HG03175 (cell line): ENCODE data around the gene ADAMTSL5.
"Not testable (repeated sequence)": the region's sequence is repeated elsewhere in the genome, so short reads cannot be mapped to it uniquely, and the experiment has no call there.

Experiments
- ATAC-seq: cut with Tn5 transposase; IDR thresholded peaks from one replicate; pipeline ENCODE4 v1.9.1; 2021; ENCODE audit warnings: mild to moderate bottlenecking, moderate library complexity; ENCODE audit not compliant: unreplicated experiment

ADAMTSL5 gene

GRCh38 chr19:1514295-1514661 is 1.5 kb upstream of the ADAMTSL5 start:
- ATAC-seq: no peak

DNA sequence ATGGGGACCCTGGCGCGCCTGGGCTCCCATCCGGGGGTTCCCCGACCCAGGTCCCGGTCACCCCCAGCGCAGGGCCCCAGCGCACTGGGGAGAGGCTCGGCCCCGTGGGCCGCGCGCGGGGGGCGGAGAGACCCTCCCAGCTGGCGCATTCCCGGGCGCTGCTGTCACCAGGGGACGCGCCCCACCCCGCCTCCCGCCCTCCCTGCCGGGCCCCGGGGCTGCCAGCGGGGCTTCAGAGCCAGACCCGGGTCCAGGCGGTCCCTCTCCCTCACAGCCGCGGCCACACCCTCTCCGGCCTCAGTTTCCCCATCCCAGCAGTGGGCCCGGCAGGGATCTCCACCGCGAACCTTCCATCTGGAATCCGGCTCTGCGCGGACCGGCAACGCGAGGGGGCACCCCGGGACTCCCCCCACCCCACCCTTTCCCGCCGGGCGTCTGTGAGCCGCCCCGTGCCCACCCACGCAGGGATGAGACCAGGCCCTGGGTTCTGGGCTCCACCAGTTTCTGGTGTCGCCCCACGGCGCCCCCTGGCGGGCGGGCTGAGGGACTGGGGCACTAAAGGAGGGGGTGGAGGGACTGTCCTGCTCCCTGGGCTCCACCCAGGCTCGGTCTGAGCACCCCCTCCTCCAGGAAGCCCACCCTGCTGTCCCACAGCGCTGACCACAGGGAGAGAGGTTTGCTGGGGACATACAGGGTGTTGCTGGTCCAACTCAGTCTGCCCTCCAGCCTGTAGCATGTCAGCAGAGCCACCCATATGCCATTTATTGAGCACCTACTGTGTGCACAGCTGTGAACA is 878 bp upstream of the ADAMTSL5 start:
- ATAC-seq: no peak

- ATAC-seq: no peak
Observed at GRCh38 chr19:1511318-1512317, 1.2 kb downstream of the ADAMTSL5 start.

GRCh38 chr19:1510807-1511206 is 2.0 kb downstream of the ADAMTSL5 start:
- no peak for ATAC-seq

GRCh38 chr19:1510442-1510806 is 2.4 kb downstream of the ADAMTSL5 start:
- ATAC-seq: no peak

DNA sequence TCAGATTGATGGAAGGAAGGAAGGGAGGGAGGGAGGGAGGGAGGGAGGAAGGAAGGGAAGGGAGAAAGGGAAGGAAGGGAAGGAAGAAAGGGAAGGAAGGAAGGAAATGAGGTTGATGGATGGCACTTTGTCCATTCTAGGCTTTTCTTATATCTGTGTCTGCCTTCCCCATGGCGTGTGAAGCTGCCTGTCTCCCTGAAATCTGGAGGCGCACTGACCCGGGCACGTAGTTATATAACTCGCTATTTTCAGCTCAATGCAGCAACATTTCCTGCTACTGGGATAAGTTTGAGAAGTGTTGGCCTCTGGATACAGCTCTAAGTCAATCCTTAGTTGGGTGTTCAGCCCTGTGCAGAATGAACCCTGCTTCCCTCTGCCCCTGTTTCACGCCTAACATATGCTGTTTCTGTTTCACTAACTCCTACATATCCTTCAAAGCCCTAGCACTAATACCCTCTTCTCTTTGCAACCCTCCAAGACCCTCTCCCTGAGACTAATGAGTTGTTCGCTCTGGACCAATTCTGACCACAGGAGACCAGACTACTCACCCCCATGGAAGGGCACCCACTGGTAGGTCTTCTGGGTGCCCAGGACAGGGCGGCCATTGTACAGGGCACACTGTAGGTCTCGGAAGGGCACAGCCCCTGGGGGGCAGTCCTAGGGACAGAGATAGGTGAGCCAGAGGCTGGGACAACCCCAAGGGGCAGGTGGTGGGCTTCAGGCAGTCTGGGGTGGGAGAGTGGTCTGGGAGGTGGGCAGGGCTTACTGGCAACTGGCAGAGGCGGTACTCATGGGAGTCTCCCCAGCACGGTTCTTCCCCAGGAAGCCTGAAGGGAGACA is 3.0 kb downstream of the ADAMTSL5 start:
- ATAC-seq: no peak

DNA sequence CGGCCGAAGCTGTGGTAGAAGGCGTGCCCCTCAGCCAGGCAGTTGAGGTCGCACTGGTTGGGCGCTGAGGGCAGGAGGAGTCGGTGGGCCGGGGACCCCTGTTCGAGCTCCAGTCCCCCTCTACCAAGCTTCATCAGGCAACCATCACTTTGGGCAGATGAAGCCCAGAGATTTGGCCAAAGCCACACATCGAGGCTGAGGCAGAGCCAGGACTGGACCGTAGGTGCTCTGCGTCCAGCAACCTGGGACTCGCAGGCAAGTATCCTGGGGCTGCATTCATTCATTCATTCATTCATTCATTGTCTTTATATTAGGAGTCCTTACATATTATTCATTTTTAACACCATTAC is 4.3 kb downstream of the ADAMTSL5 start:
- ATAC-seq: no peak

DNA sequence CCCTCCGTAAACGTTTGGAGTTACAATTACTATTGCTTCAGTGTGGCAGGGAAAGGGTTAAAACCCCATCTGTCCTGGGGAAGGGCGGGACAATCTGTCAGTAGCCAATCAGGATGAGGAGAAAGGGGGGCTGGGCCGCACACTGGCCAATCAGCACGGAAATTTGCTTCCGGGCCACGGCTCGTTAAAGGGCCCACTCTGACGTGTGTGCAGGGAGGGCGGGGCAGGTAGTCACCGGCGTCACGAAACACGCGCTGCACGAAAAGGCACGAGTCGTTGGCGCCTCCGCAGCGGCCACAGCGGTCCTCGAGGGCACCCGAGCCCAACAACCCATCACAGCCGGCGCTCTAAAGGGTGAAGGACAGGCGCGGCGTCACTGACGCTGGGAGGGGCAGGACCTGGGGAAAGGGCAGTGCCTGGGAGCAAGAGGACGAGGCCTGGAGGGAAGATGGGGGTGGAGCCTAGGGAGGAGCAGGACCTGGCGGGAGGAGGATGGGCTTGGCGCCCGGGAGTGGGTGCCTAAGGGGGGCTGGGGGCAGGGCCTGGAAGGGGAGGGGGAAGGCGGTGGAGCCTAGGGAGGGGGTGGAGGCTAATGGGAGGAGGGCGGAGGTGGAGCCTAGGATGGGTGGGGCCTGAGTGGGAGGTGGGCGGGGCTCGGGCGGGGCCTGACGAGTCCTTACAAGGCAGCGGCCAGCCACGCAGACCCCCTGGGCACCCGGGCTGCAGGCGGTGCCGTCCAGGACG is 4.9 kb downstream of the ADAMTSL5 start:
- peak; percentile 59 for ATAC-seq

DNA sequence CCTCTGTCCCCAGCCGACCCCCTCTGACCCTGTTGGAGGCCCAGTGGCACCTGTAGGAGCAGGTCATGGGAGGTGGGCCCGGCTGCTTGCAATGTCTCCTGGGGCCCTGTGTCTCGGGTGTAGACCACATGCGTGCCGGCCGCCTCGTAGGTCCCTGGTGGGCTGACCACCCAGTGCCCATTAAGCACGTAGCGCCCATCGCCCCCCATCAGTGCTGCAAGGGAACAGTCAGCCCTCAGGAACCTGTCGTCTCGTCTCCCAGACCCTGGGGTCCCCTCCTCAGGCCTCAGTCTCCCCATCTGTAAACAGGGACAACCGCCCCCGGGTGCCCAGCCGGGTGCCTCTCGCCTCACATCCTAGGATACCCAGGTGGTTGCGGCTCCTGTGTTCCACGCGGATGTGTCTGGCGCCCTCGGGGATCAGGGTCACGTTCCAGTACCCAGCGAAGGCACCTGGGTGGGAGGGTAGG is 5.6 kb downstream of the ADAMTSL5 start:
- ATAC-seq: no peak

- no peak for ATAC-seq
Observed at GRCh38 chr19:1505991-1506881, 6.6 kb downstream of the ADAMTSL5 start.

GRCh38 chr19:1505012-1505411 is 7.8 kb downstream of the ADAMTSL5 start:
- ATAC-seq: no peak

DNA sequence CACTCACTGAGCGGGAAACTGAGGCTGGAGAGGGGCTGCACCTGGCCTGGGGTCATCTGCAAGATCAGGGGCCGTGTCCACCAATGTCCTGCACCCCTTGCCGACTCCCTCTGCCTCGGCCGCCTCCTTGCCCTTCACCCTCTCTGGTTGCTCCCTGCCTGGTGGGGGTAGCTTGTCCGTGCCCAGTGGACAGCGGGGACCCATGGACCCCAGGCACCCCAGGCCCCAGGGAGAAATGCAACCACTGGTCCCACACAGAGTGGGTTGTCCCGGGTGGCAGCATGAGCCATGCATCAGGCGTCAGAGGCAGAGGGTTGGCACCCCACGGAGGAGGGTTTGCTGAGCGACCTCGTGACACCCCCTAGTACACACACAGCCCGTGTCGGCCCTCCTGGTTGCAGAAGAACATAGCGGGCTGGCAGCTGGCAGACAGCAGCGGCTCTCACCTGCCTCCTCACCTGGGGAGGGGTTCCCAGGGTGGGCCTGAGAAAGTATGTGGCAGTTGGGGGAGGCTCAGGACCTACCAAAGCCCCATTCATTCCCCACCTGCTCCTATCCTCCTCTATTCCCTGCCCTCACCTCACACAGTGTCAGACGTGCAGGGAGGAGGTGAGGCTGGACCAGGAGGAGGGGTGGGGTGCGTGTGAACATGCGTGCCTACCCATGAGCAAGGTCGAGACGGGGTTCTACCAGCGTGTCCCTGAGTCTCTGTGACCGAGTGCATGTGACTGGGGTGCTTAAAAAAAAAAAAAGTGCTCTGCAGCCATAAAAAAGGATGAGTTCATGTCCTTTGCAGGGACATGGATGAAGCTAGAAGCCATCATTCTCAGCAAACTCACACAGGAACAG is 8.7 kb downstream of the ADAMTSL5 start:
- ATAC-seq: no peak

- no peak for ATAC-seq
Observed at GRCh38 chr19:1503089-1503924, 9.5 kb downstream of the ADAMTSL5 start.

GRCh38 chr19:1502433-1503088 is 10.3 kb downstream of the ADAMTSL5 start:
- no peak for ATAC-seq

- ATAC-seq: no peak
Observed at GRCh38 chr19:1501200-1501595, 11.6 kb downstream of the ADAMTSL5 start.

- not testable (repeated sequence) for ATAC-seq
Observed at GRCh38 chr19:1499231-1499630, 13.6 kb downstream of the ADAMTSL5 start.
